ENCODE data around the gene CACNA1C.

CACNA1C gene

GRCh38 chr12:2649201-2650030 is 596.6 kb downstream of the CACNA1C start:
- Histone ChIP-seq H3K36me3 (ENCODE audit: control insufficient read depth in 5 of 5, insufficient read depth in 5 of 5, low read length in 5 of 5) (no peaks in the 10 kb centered on the region), H3K27me3 (ENCODE audit: control insufficient read depth in 5 of 5, insufficient read depth in 4 of 5, low read length in 5 of 5) (peaks cover 0 to 7% (median 0%) of the 10 kb centered on the region in 5 donors), H3K4me3 (ENCODE audit: low read depth in 1 of 5, low read length in 5 of 5) (no peak overlapping the region), H3K27ac (ENCODE audit: low read depth, low read length) (no peak overlapping the region), H3K4me1 (ENCODE audit: control insufficient read depth in 5 of 5, insufficient read depth in 5 of 5, low read length in 5 of 5) (peaks cover 0 to 11% (median 0%) of the 10 kb centered on the region in 5 donors), H3K9ac (ENCODE audit: low read length in 5 of 5) (no peak overlapping the region), H3K9me3 (ENCODE audit: control insufficient read depth in 5 of 5, low read length in 5 of 5) (no peaks in the 10 kb centered on the region)

DNA sequence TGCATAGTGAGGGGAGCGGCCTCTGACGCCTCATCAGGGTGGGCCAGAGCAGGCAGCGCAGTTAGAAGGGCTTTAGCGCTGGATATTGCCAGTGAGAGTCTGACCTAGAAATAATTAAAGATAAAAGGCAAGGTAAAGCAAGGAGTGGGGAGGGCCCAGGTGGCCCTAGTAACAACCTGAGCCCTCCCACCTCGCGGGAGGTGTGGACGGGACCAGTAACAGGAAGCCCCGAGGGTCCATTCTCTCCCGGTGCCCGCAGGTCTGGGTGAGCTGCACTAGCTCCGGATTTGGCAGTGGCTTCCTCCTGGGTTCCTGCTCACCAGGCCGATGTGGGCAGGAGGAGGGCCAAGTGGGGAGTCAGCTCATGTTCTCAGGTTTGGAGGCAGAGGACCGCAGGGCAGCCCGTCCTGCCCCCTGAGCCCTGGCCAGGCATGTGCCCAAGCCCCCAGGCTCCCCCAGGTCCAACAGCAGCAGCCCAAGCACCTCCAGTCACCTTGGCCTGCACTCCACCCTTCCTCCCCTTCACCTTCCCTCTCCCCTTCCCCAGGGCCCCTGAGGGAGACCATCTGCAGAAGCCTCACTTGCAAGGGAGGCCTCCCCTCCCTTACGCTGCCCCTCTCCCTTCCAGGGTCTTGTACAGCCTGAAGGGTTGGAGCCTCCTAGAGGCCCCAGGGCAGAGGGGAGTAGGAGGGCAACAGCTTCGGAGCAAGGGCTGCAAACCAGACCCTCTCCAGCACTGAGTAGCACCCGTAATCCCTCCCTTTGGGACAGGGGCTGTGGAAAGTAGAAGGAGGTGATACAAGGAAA is 597.7 kb downstream of the CACNA1C start:
- Histone ChIP-seq H3K4me3 (ENCODE audit: low read depth in 1 of 5, low read length in 5 of 5) (no peak overlapping the region), H3K27ac (ENCODE audit: low read depth, low read length) (no peak overlapping the region), H3K9ac (ENCODE audit: low read length in 5 of 5) (no peak overlapping the region), H3K9me3 (ENCODE audit: control insufficient read depth in 5 of 5, low read length in 5 of 5) (no peaks in the 10 kb centered on the region), H3K27me3 (ENCODE audit: control insufficient read depth in 5 of 5, insufficient read depth in 4 of 5, low read length in 5 of 5) (peaks cover 0 to 6% (median 0%) of the 10 kb centered on the region in 5 donors), H3K4me1 (ENCODE audit: control insufficient read depth in 5 of 5, insufficient read depth in 5 of 5, low read length in 5 of 5) (peaks cover 0 to under 1% (median 0%) of the 10 kb centered on the region in 5 donors), H3K36me3 (ENCODE audit: control insufficient read depth in 5 of 5, insufficient read depth in 5 of 5, low read length in 5 of 5) (peaks cover 0 to 5% (median 2%) of the 10 kb centered on the region in 5 donors)

GRCh38 chr12:2651068-2651965 is 598.5 kb downstream of the CACNA1C start:
- no peak overlapping the region for H3K4me3 ChIP-seq (ENCODE audit: low read depth in 1 of 5, low read length in 5 of 5)
- no peak overlapping the region for H3K9ac ChIP-seq (ENCODE audit: low read length in 5 of 5)
- no peaks in the 10 kb centered on the region for H3K4me1 ChIP-seq (ENCODE audit: control insufficient read depth in 5 of 5, insufficient read depth in 5 of 5, low read length in 5 of 5)
- peaks cover 0 to 6% (median 2%) of the 10 kb centered on the region in 5 donors for H3K36me3 ChIP-seq (ENCODE audit: control insufficient read depth in 5 of 5, insufficient read depth in 5 of 5, low read length in 5 of 5)
- no peaks in the 10 kb centered on the region for H3K9me3 ChIP-seq (ENCODE audit: control insufficient read depth in 5 of 5, low read length in 5 of 5)
- H3K27me3 ChIP-seq (ENCODE audit: control insufficient read depth in 5 of 5, insufficient read depth in 4 of 5, low read length in 5 of 5): peaks cover 0 to 5% (median 0%) of the 10 kb centered on the region in 5 donors
- H3K27ac ChIP-seq (ENCODE audit: low read depth, low read length): no peak overlapping the region

DNA sequence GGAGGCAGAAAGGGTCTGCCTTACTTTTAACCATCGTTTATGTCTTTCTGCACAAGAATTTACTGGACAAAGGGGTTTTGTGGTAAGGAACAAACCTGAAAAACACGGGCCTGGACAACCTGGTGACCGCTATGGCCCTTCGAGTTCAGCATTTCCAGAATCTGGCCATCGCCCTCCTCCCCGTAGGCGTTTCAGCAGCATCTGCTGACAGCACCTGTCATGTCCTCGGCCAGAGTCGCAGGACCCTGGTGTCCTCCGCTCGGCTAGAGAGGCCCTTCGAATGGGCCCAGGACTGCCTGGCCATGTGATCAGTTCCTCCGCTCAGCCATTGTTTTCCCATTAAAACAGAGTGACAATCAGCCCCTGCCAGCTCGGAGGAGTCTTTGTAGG is 599.2 kb downstream of the CACNA1C start:
- no peak overlapping the region for H3K4me3 ChIP-seq (ENCODE audit: low read depth in 1 of 5, low read length in 5 of 5)
- no peaks in the 10 kb centered on the region for H3K4me1 ChIP-seq (ENCODE audit: control insufficient read depth in 5 of 5, insufficient read depth in 5 of 5, low read length in 5 of 5)
- no peak overlapping the region for H3K9ac ChIP-seq (ENCODE audit: low read length in 5 of 5)
- peaks cover 0 to 9% (median 2%) of the 10 kb centered on the region in 5 donors for H3K36me3 ChIP-seq (ENCODE audit: control insufficient read depth in 5 of 5, insufficient read depth in 5 of 5, low read length in 5 of 5)
- H3K9me3 ChIP-seq (ENCODE audit: control insufficient read depth in 5 of 5, low read length in 5 of 5): no peaks in the 10 kb centered on the region
- H3K27me3 ChIP-seq (ENCODE audit: control insufficient read depth in 5 of 5, insufficient read depth in 4 of 5, low read length in 5 of 5): peaks cover 0 to 5% (median 0%) of the 10 kb centered on the region in 5 donors
- H3K27ac ChIP-seq (ENCODE audit: low read depth, low read length): no peak overlapping the region

DNA sequence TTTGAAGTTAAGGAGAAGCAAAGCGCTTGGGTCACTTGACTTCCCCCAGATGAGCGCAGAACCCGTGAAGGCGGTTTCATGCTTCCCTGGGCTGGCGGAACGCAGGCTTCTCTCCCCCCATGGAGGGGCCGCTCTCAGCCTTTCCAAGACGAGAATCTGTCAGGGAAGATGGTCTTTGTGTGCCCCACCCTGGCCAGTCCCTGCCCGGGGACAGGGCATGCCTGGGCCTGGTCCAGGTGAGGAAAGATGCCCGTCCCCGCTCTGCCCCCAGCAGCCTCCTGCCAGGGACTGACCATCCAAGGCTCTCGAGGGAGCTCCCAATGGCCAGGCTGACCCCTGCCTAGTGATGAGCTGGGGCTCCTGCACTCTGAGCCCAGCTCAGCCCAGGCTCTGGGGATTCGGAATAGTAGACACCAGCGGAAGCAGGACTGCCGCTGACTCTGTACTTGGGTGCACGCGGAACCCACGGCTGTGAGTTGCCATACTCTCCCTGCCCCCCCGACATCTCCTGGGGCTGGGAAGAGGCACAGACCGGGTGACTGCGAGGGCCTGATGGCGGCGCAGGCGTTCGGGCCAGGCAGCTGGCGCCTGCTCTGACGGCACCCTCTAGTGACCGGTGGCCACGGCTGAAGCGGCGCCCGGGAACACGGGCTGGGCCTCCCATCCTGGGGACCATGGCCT is 599.8 kb downstream of the CACNA1C start:
- Histone ChIP-seq H3K9me3 (ENCODE audit: control insufficient read depth in 5 of 5, low read length in 5 of 5) (no peaks in the 10 kb centered on the region), H3K27me3 (ENCODE audit: control insufficient read depth in 5 of 5, insufficient read depth in 4 of 5, low read length in 5 of 5) (peaks cover 0 to 5% (median 0%) of the 10 kb centered on the region in 5 donors), H3K4me1 (ENCODE audit: control insufficient read depth in 5 of 5, insufficient read depth in 5 of 5, low read length in 5 of 5) (no peaks in the 10 kb centered on the region), H3K4me3 (ENCODE audit: low read depth in 1 of 5, low read length in 5 of 5) (no peak overlapping the region), H3K9ac (ENCODE audit: low read length in 5 of 5) (no peak overlapping the region), H3K27ac (ENCODE audit: low read depth, low read length) (no peak overlapping the region), H3K36me3 (ENCODE audit: control insufficient read depth in 5 of 5, insufficient read depth in 5 of 5, low read length in 5 of 5) (peaks cover 0 to 9% (median 2%) of the 10 kb centered on the region in 5 donors)

DNA sequence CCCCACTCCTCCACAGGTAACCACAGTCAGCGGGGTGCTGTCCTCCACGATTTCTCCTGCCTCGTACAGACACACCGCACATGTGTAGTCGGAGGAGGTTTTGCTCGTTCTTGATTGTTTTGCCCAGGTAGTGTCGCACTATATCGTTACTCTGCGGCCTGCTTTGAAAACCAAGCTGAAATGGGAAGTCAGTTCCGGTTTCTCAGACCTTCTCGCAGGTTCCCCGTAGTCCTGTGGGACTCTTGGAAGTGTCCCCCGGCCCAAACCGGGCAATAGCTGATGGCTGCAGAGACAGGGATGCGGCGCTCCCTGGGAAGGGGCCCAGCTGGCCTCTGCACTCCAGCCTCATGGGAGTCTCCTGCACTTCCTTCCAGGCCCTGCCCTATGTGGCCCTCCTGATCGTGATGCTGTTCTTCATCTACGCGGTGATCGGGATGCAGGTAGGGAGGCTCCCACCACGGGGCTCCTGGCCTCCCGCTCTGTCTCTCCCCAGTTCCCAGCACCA is 600.7 kb downstream of the CACNA1C start:
- Histone ChIP-seq H3K4me1 (ENCODE audit: control insufficient read depth in 5 of 5, insufficient read depth in 5 of 5, low read length in 5 of 5) (no peaks in the 10 kb centered on the region), H3K9ac (ENCODE audit: low read length in 5 of 5) (no peak overlapping the region), H3K4me3 (ENCODE audit: low read depth in 1 of 5, low read length in 5 of 5) (no peak overlapping the region), H3K27ac (ENCODE audit: low read depth, low read length) (no peak overlapping the region), H3K27me3 (ENCODE audit: control insufficient read depth in 5 of 5, insufficient read depth in 4 of 5, low read length in 5 of 5) (peaks cover 0 to 5% (median 0%) of the 10 kb centered on the region in 5 donors), H3K36me3 (ENCODE audit: control insufficient read depth in 5 of 5, insufficient read depth in 5 of 5, low read length in 5 of 5) (peaks cover 0 to 9% (median 2%) of the 10 kb centered on the region in 5 donors), H3K9me3 (ENCODE audit: control insufficient read depth in 5 of 5, low read length in 5 of 5) (no peaks in the 10 kb centered on the region)

DNA sequence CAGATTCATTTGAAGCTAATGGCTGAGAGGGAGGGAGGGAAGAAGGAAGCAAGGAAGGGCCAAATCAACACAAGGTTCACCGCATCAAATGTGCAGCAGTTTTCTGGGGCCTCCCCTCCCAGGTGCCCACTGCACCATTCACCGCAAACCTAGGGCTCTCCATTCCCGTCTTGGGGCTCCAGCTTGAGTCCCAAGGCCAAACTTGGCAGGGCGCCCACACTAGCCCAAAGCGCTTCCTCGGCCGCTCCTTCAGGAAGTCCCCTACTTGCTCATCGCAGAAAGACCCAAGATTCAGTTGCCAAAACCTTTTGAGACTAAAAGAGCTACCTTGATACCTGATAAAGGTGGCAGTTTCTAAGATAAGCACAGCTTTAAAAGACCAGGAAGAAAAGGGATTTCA is 601.5 kb downstream of the CACNA1C start:
- no peak overlapping the region for H3K27ac ChIP-seq (ENCODE audit: low read depth, low read length)
- peaks cover 0 to 9% (median 2%) of the 10 kb centered on the region in 5 donors for H3K36me3 ChIP-seq (ENCODE audit: control insufficient read depth in 5 of 5, insufficient read depth in 5 of 5, low read length in 5 of 5)
- no peak overlapping the region for H3K9ac ChIP-seq (ENCODE audit: low read length in 5 of 5)
- H3K27me3 ChIP-seq (ENCODE audit: control insufficient read depth in 5 of 5, insufficient read depth in 4 of 5, low read length in 5 of 5): peaks cover 0 to 5% (median 0%) of the 10 kb centered on the region in 5 donors
- H3K4me3 ChIP-seq (ENCODE audit: low read depth in 1 of 5, low read length in 5 of 5): no peak overlapping the region
- H3K4me1 ChIP-seq (ENCODE audit: control insufficient read depth in 5 of 5, insufficient read depth in 5 of 5, low read length in 5 of 5): no peaks in the 10 kb centered on the region
- H3K9me3 ChIP-seq (ENCODE audit: control insufficient read depth in 5 of 5, low read length in 5 of 5): no peaks in the 10 kb centered on the region

DNA sequence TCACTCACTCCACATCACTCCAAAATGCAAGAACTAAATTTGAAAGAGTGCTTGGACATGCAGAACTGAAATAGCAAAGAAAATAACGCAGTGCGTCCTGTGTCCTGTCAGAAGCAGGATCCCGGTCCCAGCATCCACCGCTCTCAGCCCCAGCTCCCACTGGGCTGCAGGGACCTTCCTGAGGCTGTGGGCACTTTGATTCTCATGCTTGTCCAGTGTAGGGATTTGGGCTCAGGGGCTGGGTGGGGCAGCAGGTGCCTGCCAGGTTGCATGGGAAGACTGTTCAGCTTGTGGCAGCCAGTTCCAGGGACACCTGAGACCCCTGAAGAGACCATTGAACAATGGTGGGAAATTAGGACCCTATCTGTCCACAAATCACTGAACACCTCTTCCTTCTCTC is 602.0 kb downstream of the CACNA1C start:
- Histone ChIP-seq H3K36me3 (ENCODE audit: control insufficient read depth in 5 of 5, insufficient read depth in 5 of 5, low read length in 5 of 5) (peaks cover 0 to 9% (median 2%) of the 10 kb centered on the region in 5 donors), H3K27ac (ENCODE audit: low read depth, low read length) (no peak overlapping the region), H3K4me1 (ENCODE audit: control insufficient read depth in 5 of 5, insufficient read depth in 5 of 5, low read length in 5 of 5) (no peaks in the 10 kb centered on the region), H3K4me3 (ENCODE audit: low read depth in 1 of 5, low read length in 5 of 5) (no peak overlapping the region), H3K9me3 (ENCODE audit: control insufficient read depth in 5 of 5, low read length in 5 of 5) (no peaks in the 10 kb centered on the region), H3K9ac (ENCODE audit: low read length in 5 of 5) (no peak overlapping the region), H3K27me3 (ENCODE audit: control insufficient read depth in 5 of 5, insufficient read depth in 4 of 5, low read length in 5 of 5) (peaks cover 0 to 5% (median 0%) of the 10 kb centered on the region in 5 donors)

- Histone ChIP-seq H3K9me3 (ENCODE audit: control insufficient read depth in 5 of 5, low read length in 5 of 5) (no peaks in the 10 kb centered on the region), H3K36me3 (ENCODE audit: control insufficient read depth in 5 of 5, insufficient read depth in 5 of 5, low read length in 5 of 5) (peaks cover 0 to 6% (median under 1%) of the 10 kb centered on the region in 5 donors), H3K9ac (ENCODE audit: low read length in 5 of 5) (no peak overlapping the region), H3K4me3 (ENCODE audit: low read depth in 1 of 5, low read length in 5 of 5) (no peak overlapping the region), H3K27me3 (ENCODE audit: control insufficient read depth in 5 of 5, insufficient read depth in 4 of 5, low read length in 5 of 5) (no peaks in the 10 kb centered on the region), H3K27ac (ENCODE audit: low read depth, low read length) (no peak overlapping the region), H3K4me1 (ENCODE audit: control insufficient read depth in 5 of 5, insufficient read depth in 5 of 5, low read length in 5 of 5) (no peaks in the 10 kb centered on the region)
These were observed 609.7 kb downstream of the CACNA1C start for GRCh38 chr12:2662524-2662923.
